GM11168 (cell line): ENCODE data around the gene ALMS1.
"Not testable (repeated sequence)": the region's sequence is repeated elsewhere in the genome, so short reads cannot be mapped to it uniquely, and the experiment has no call there.

Source experiments
- in situ Hi-C: fragments of 300-500 bp; cut with MboI; formaldehyde crosslinking; loops from one replicate; pipeline ENCODE4 v1.12.0; 2022; ENCODE audit warnings: low sequenced_read_pairs; ENCODE audit not compliant: unreplicated experiment

Gene ALMS1

GRCh38 chr2:73386894-73387636 is 1.4 kb downstream of the ALMS1 start:
- in situ Hi-C loops = no loop called here

GRCh38 chr2:73402386-73403103 is 16.9 kb downstream of the ALMS1 start:
- in situ Hi-C loops = no loop called here

- in situ Hi-C loops = no loop called here
Observed at GRCh38 chr2:73403237-73403636, 17.6 kb downstream of the ALMS1 start.

- in situ Hi-C loops = no loop called here
Observed at GRCh38 chr2:73404409-73404808, 18.8 kb downstream of the ALMS1 start.

GRCh38 chr2:73406996-73407395 is 21.4 kb downstream of the ALMS1 start:
- in situ Hi-C loops = no loop called here

GRCh38 chr2:73408198-73408597 is 22.6 kb downstream of the ALMS1 start:
- in situ Hi-C loops = no loop called here

GRCh38 chr2:73414696-73415095 is 29.1 kb downstream of the ALMS1 start:
- in situ Hi-C loops = no loop called here

- in situ Hi-C loops = no loop called here
Observed at GRCh38 chr2:73415906-73416305, 30.3 kb downstream of the ALMS1 start.

GRCh38 chr2:73418343-73418742 is 32.7 kb downstream of the ALMS1 start:
- in situ Hi-C loops = no loop called here

GRCh38 chr2:73423913-73424312 is 38.3 kb downstream of the ALMS1 start:
- in situ Hi-C loops = no loop called here

GRCh38 chr2:73426176-73426575 is 40.5 kb downstream of the ALMS1 start:
- in situ Hi-C loops = no loop called here

- in situ Hi-C loops = no loop called here
Observed at GRCh38 chr2:73436019-73436418, 50.4 kb downstream of the ALMS1 start.

- in situ Hi-C loops = no loop called here
Observed at GRCh38 chr2:73444202-73444601, 58.6 kb downstream of the ALMS1 start.

GRCh38 chr2:73448856-73449255 is 63.2 kb downstream of the ALMS1 start:
- in situ Hi-C loops = no loop called here

- in situ Hi-C loops = no loop called here
Observed at GRCh38 chr2:73449404-73449803, 63.8 kb downstream of the ALMS1 start.

GRCh38 chr2:73451263-73451972 is 65.8 kb downstream of the ALMS1 start:
- in situ Hi-C loops = no loop called here

GRCh38 chr2:73457982-73458381 is 72.3 kb downstream of the ALMS1 start:
- in situ Hi-C loops = no loop called here

- in situ Hi-C loops = not testable (repeated sequence)
Observed at GRCh38 chr2:73462388-73462787, 76.8 kb downstream of the ALMS1 start.

- in situ Hi-C loops = no loop called here
Observed at GRCh38 chr2:73468376-73468775, 82.7 kb downstream of the ALMS1 start.

- in situ Hi-C loops = not testable (repeated sequence)
Observed at GRCh38 chr2:73483874-73484273, 98.2 kb downstream of the ALMS1 start.

- in situ Hi-C loops = no loop called here
Observed at GRCh38 chr2:73487112-73487657, 101.5 kb downstream of the ALMS1 start.
